ENCODE measurements around the gene MAD2L1BP. TPM values are rescaled to one million over a fixed set of nuclear protein-coding genes. Genes with fewer than 3 reads are reported as not detected.

MAD2L1BP gene
- total and polyA plus RNA-seq, 2 of the 13 experiments (the other 11 are each of a cell fraction or from before 2014, with no cell fraction given) = 54.2 to 55.5 TPM

DNA sequence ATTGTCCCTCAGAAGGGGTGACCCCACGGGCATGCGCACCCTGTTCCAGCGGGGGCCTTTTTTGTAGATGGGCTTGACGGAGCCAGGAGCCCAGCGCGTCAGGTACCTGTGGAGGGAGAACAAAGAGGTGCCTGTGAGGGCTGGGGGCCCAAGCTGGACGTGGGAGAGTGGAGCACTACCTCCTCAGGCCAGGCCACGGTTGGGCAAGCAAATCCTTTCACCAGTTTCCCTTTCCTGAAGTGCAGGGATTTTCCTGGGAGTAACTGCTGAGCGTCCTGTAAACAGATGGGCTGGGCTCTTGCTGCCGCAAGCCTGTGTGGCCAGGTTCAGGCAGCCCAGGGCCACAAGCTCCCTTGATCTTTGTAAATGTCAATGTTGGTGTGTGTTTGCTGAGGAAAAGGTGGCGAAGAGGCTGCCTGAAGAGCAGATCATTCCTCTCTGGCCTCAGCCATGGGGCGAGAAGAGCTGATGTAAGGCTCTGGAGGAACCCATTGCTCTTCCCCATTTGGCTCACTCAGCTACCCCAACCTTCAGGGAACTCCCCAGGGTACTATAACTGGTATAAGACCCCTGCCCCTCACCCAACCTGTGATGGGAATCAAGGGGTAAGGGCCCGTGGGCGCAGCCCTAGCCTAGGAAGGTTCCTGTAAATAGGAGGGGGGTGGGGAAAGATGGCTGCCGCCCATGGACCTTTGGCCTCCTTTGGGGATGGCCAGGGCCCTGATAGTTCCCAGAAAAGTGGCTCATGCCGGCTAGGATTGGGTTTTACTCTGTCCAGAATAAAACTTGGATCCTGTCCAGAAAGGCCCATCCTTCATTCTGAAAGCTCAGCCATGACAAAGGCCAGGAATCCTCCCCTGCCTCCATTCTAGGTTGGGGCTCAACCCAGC, 36.4 kb downstream of the MAD2L1BP start (continued):
- TF ChIP-seq, protein P1, sequence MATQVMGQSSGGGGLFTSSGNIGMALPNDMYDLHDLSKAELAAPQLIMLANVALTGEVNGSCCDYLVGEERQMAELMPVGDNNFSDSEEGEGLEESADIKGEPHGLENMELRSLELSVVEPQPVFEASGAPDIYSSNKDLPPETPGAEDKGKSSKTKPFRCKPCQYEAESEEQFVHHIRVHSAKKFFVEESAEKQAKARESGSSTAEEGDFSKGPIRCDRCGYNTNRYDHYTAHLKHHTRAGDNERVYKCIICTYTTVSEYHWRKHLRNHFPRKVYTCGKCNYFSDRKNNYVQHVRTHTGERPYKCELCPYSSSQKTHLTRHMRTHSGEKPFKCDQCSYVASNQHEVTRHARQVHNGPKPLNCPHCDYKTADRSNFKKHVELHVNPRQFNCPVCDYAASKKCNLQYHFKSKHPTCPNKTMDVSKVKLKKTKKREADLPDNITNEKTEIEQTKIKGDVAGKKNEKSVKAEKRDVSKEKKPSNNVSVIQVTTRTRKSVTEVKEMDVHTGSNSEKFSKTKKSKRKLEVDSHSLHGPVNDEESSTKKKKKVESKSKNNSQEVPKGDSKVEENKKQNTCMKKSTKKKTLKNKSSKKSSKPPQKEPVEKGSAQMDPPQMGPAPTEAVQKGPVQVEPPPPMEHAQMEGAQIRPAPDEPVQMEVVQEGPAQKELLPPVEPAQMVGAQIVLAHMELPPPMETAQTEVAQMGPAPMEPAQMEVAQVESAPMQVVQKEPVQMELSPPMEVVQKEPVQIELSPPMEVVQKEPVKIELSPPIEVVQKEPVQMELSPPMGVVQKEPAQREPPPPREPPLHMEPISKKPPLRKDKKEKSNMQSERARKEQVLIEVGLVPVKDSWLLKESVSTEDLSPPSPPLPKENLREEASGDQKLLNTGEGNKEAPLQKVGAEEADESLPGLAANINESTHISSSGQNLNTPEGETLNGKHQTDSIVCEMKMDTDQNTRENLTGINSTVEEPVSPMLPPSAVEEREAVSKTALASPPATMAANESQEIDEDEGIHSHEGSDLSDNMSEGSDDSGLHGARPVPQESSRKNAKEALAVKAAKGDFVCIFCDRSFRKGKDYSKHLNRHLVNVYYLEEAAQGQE (IDR thresholded peaks at IDR 0.05; ENCODE audit: borderline replicate concordance in 1 of 2, low read depth in 1 of 2, low read length in 2 of 2) = peak in 1 of 2 experiments; percentile 75; a peak in 1 of 4 replicates
- TF ChIP-seq ZNF12 (CRISPR knock-in tag; IDR thresholded peaks at IDR 0.05) (no peak; the same call in 1 of the 2 replicates), MTA1 (CRISPR knock-in tag; IDR thresholded peaks at IDR 0.05; ENCODE audit: borderline replicate concordance) (peak; percentile 96), RCOR2 (CRISPR knock-in tag; IDR thresholded peaks at IDR 0.05) (0 out of 2 replicates have a peak, but pooled peaks have one; percentile 71), ZNF775 (CRISPR knock-in tag; IDR thresholded peaks at IDR 0.05; ENCODE audit: borderline replicate concordance) (no peak), FOXK1 (CRISPR knock-in tag; IDR thresholded peaks at IDR 0.05; ENCODE audit: borderline replicate concordance, low read depth) (peak; percentile 83; the same call in 1 of the 2 replicates), FOSL2 (CRISPR knock-in tag; IDR thresholded peaks at IDR 0.05) (peak; percentile 67), TSC22D2 (CRISPR knock-in tag; IDR thresholded peaks at IDR 0.05; ENCODE audit: borderline replicate concordance) (no peak), ASH2L (IDR thresholded peaks at IDR 0.05; ENCODE audit: insufficient read length, low read depth, low read length) (peak; percentile 15), STAG1 (CRISPR knock-in tag; IDR thresholded peaks at IDR 0.05) (no peak), SRSF4 (IDR thresholded peaks at IDR 0.05; ENCODE audit: low read depth, low read length, poor library complexity, severe bottlenecking) (no peak), HNRNPL (IDR thresholded peaks at IDR 0.05; ENCODE audit: low read depth, low read length) (no peak), ZNF10 (CRISPR knock-in tag; IDR thresholded peaks at IDR 0.05; ENCODE audit: borderline replicate concordance, low read depth) (no peak)
- TF ChIP-seq, protein P2, sequence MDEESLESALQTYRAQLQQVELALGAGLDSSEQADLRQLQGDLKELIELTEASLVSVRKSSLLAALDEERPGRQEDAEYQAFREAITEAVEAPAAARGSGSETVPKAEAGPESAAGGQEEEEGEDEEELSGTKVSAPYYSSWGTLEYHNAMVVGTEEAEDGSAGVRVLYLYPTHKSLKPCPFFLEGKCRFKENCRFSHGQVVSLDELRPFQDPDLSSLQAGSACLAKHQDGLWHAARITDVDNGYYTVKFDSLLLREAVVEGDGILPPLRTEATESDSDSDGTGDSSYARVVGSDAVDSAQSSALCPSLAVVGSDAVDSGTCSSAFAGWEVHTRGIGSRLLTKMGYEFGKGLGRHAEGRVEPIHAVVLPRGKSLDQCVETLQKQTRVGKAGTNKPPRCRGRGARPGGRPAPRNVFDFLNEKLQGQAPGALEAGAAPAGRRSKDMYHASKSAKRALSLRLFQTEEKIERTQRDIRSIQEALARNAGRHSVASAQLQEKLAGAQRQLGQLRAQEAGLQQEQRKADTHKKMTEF (CRISPR knock-in tag; IDR thresholded peaks at IDR 0.05) = peak; percentile 83
- TF ChIP-seq, protein P3, sequence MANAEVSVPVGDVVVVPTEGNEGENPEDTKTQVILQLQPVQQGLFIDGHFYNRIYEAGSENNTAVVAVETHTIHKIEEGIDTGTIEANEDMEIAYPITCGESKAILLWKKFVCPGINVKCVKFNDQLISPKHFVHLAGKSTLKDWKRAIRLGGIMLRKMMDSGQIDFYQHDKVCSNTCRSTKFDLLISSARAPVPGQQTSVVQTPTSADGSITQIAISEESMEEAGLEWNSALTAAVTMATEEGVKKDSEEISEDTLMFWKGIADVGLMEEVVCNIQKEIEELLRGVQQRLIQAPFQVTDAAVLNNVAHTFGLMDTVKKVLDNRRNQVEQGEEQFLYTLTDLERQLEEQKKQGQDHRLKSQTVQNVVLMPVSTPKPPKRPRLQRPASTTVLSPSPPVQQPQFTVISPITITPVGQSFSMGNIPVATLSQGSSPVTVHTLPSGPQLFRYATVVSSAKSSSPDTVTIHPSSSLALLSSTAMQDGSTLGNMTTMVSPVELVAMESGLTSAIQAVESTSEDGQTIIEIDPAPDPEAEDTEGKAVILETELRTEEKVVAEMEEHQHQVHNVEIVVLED (CRISPR knock-in tag; IDR thresholded peaks at IDR 0.05; ENCODE audit: borderline replicate concordance) = no peak; the same call in 1 of the 2 replicates
- TF ChIP-seq, protein P4, sequence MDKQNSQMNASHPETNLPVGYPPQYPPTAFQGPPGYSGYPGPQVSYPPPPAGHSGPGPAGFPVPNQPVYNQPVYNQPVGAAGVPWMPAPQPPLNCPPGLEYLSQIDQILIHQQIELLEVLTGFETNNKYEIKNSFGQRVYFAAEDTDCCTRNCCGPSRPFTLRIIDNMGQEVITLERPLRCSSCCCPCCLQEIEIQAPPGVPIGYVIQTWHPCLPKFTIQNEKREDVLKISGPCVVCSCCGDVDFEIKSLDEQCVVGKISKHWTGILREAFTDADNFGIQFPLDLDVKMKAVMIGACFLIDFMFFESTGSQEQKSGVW (CRISPR knock-in tag; IDR thresholded peaks at IDR 0.05; ENCODE audit: borderline replicate concordance) = no peak
- TF ChIP-seq, protein P5, sequence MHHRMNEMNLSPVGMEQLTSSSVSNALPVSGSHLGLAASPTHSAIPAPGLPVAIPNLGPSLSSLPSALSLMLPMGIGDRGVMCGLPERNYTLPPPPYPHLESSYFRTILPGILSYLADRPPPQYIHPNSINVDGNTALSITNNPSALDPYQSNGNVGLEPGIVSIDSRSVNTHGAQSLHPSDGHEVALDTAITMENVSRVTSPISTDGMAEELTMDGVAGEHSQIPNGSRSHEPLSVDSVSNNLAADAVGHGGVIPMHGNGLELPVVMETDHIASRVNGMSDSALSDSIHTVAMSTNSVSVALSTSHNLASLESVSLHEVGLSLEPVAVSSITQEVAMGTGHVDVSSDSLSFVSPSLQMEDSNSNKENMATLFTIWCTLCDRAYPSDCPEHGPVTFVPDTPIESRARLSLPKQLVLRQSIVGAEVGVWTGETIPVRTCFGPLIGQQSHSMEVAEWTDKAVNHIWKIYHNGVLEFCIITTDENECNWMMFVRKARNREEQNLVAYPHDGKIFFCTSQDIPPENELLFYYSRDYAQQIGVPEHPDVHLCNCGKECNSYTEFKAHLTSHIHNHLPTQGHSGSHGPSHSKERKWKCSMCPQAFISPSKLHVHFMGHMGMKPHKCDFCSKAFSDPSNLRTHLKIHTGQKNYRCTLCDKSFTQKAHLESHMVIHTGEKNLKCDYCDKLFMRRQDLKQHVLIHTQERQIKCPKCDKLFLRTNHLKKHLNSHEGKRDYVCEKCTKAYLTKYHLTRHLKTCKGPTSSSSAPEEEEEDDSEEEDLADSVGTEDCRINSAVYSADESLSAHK (CRISPR knock-in tag; IDR thresholded peaks at IDR 0.05; ENCODE audit: borderline replicate concordance) = no peak
